ENCODE measurements around the gene SPEM1. TPM values are rescaled to one million over a fixed set of nuclear protein-coding genes. Genes with fewer than 3 reads are reported as not detected.

Gene SPEM1
- total and polyA plus RNA-seq, 2 of the 13 experiments (the other 11 are each of a cell fraction or from before 2014, with no cell fraction given), result not detected

DNA sequence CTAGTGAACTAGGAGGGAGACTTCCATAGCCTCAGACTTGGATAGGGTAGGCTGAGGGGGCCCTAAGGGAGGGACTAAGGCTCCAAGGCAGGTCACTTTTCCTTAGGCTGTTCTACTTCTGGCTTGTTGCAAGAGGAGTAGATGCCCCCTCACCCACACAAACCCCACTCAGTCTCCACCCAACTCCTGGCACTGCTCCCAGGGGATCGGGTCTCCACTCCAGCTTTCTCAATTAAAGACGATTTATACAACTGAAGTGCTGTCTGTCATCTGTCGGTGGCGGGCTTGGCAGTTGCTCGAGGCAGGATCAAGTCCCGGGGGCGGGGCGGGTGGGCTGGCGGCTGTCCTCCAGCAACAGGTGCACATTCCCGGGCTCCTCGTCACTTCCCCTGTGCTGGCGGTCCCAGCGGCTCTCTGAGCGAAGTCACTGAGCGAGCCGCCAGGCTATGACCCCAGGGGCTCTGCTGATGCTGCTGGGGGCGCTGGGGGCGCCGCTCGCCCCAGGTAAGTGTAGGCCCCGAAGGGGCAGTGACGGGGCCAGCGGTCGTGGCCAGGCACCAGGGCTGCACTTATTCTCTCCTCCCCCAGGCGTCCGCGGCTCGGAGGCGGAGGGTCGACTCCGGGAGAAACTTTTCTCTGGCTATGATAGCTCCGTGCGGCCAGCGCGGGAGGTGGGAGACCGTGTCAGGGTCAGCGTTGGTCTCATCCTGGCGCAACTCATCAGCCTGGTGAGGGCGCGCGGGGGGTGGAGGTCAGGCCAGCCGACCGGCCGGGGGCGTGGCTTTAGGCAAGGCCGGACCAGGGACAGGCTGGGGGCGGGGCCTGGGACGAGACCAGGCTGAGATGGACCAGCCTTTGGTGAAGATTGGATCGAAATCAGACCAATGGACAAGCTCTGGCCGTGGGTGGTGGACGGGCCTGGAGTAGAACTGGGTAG is 24.8 kb downstream of the SPEM1 start, which contains the start of gene CHRNB1 (continued):
- TF ChIP-seq, protein P1, sequence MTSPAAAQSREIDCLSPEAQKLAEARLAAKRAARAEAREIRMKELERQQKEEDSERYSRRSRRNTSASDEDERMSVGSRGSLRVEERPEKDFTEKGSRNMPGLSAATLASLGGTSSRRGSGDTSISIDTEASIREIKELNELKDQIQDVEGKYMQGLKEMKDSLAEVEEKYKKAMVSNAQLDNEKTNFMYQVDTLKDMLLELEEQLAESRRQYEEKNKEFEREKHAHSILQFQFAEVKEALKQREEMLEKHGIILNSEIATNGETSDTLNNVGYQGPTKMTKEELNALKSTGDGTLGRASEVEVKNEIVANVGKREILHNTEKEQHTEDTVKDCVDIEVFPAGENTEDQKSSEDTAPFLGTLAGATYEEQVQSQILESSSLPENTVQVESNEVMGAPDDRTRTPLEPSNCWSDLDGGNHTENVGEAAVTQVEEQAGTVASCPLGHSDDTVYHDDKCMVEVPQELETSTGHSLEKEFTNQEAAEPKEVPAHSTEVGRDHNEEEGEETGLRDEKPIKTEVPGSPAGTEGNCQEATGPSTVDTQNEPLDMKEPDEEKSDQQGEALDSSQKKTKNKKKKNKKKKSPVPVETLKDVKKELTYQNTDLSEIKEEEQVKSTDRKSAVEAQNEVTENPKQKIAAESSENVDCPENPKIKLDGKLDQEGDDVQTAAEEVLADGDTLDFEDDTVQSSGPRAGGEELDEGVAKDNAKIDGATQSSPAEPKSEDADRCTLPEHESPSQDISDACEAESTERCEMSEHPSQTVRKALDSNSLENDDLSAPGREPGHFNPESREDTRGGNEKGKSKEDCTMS (CRISPR knock-in tag; conservative IDR thresholded peaks at IDR 0.05), result no peak
- TF ChIP-seq, protein P2, sequence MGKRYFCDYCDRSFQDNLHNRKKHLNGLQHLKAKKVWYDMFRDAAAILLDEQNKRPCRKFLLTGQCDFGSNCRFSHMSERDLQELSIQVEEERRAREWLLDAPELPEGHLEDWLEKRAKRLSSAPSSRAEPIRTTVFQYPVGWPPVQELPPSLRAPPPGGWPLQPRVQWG (CRISPR knock-in tag; IDR thresholded peaks at IDR 0.05; ENCODE audit: borderline replicate concordance, low read depth), result no peak
- TF ChIP-seq, protein P3, sequence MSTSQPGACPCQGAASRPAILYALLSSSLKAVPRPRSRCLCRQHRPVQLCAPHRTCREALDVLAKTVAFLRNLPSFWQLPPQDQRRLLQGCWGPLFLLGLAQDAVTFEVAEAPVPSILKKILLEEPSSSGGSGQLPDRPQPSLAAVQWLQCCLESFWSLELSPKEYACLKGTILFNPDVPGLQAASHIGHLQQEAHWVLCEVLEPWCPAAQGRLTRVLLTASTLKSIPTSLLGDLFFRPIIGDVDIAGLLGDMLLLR (CRISPR knock-in tag; IDR thresholded peaks at IDR 0.05), result no peak
- TF ChIP-seq ZNF468 (CRISPR knock-in tag; IDR thresholded peaks at IDR 0.05), result no peak
- peak; percentile 59; the same call in 1 of the 2 replicates for TF ChIP-seq MTA1 (CRISPR knock-in tag; IDR thresholded peaks at IDR 0.05; ENCODE audit: borderline replicate concordance)
- no peak for TF ChIP-seq ZFP36 (IDR thresholded peaks at IDR 0.05; ENCODE audit: borderline replicate concordance, low read depth, low read length, partially characterized antibody)
- TF ChIP-seq NKX3-1 (CRISPR knock-in tag; IDR thresholded peaks at IDR 0.05), result no peak
- TF ChIP-seq, protein P4, sequence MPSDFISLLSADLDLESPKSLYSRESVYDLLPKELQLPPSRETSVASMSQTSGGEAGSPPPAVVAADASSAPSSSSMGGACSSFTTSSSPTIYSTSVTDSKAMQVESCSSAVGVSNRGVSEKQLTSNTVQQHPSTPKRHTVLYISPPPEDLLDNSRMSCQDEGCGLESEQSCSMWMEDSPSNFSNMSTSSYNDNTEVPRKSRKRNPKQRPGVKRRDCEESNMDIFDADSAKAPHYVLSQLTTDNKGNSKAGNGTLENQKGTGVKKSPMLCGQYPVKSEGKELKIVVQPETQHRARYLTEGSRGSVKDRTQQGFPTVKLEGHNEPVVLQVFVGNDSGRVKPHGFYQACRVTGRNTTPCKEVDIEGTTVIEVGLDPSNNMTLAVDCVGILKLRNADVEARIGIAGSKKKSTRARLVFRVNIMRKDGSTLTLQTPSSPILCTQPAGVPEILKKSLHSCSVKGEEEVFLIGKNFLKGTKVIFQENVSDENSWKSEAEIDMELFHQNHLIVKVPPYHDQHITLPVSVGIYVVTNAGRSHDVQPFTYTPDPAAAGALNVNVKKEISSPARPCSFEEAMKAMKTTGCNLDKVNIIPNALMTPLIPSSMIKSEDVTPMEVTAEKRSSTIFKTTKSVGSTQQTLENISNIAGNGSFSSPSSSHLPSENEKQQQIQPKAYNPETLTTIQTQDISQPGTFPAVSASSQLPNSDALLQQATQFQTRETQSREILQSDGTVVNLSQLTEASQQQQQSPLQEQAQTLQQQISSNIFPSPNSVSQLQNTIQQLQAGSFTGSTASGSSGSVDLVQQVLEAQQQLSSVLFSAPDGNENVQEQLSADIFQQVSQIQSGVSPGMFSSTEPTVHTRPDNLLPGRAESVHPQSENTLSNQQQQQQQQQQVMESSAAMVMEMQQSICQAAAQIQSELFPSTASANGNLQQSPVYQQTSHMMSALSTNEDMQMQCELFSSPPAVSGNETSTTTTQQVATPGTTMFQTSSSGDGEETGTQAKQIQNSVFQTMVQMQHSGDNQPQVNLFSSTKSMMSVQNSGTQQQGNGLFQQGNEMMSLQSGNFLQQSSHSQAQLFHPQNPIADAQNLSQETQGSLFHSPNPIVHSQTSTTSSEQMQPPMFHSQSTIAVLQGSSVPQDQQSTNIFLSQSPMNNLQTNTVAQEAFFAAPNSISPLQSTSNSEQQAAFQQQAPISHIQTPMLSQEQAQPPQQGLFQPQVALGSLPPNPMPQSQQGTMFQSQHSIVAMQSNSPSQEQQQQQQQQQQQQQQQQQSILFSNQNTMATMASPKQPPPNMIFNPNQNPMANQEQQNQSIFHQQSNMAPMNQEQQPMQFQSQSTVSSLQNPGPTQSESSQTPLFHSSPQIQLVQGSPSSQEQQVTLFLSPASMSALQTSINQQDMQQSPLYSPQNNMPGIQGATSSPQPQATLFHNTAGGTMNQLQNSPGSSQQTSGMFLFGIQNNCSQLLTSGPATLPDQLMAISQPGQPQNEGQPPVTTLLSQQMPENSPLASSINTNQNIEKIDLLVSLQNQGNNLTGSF (CRISPR knock-in tag; IDR thresholded peaks at IDR 0.05), result no peak
- 0 out of 2 replicates have a peak, but pooled peaks have one; percentile 53 for TF ChIP-seq ZNF235 (CRISPR knock-in tag; IDR thresholded peaks at IDR 0.05; ENCODE audit: borderline replicate concordance)
- no peak for TF ChIP-seq MATR3 (CRISPR knock-in tag; IDR thresholded peaks at IDR 0.05)
- TF ChIP-seq ZNF713 (CRISPR knock-in tag; IDR thresholded peaks at IDR 0.05), result no peak
- TF ChIP-seq ZNF672 (CRISPR knock-in tag; IDR thresholded peaks at IDR 0.05), result no peak
- TF ChIP-seq KDM6A (CRISPR knock-in tag; IDR thresholded peaks at IDR 0.05; ENCODE audit: low read depth), result no peak
- TF ChIP-seq, protein P5, sequence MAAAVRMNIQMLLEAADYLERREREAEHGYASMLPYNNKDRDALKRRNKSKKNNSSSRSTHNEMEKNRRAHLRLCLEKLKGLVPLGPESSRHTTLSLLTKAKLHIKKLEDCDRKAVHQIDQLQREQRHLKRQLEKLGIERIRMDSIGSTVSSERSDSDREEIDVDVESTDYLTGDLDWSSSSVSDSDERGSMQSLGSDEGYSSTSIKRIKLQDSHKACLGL (CRISPR knock-in tag; IDR thresholded peaks at IDR 0.05), result no peak; the same call in 1 of the 2 replicates
- TF ChIP-seq SRSF9 (IDR thresholded peaks at IDR 0.05; ENCODE audit: borderline replicate concordance, insufficient read depth, low read depth, low read length, poor library complexity, severe bottlenecking), result no peak
